Neural cell (in vitro differentiated cells): ENCODE measurements around the gene DTNBP1. TPM values are rescaled to one million over a fixed set of nuclear protein-coding genes. Genes with fewer than 3 reads are reported as not detected.

Experiments
- H2AFZ ChIP-seq: fragments of 200-600, 300-800 bp; sonication (generic), shearing (Covaris generic); 2 replicates; pipeline ENCODE4 v1.6.0; 2014; ENCODE audit warnings: low read depth, mild to moderate bottlenecking, antibody characterized with exemption, low read length, moderate library complexity
- H3F3A ChIP-seq: fragments of 200-600 bp; shearing (Covaris generic); 2 replicates; pipeline ENCODE4 v1.6.1; 2016; ENCODE audit warnings: mild to moderate bottlenecking, moderate library complexity, mixed read lengths, antibody characterized with exemption, low read length; ENCODE audit not compliant: insufficient read depth, poor library complexity, severe bottlenecking
- H3K27ac ChIP-seq: fragments of 200-600, 300-800 bp; sonication (generic), shearing (Covaris generic); 2 replicates; pipeline ENCODE4 v1.5.1; 2014; ENCODE audit warnings: mild to moderate bottlenecking, low read length, moderate library complexity
- H3K27me3 ChIP-seq: fragments of 300-800, 200-600 bp; sonication (generic), shearing (Covaris generic); 2 replicates; pipeline ENCODE4 v1.6.0; 2014; ENCODE audit warnings: mild to moderate bottlenecking, low read depth, low read length, moderate library complexity; ENCODE audit not compliant: insufficient read depth
- H3K36me3 ChIP-seq: fragments of 300-800, 200-600 bp; sonication (generic), shearing (Covaris generic); 2 replicates; pipeline ENCODE4 v1.5.1; 2014; ENCODE audit warnings: mild to moderate bottlenecking, antibody characterized with exemption, low read length, moderate library complexity; ENCODE audit not compliant: insufficient read depth
- H3K4me2 ChIP-seq: fragments of 300-800, 200-600 bp; sonication (generic), shearing (Covaris generic); 2 replicates; pipeline ENCODE4 v1.6.0; 2014; ENCODE audit warnings: mild to moderate bottlenecking, low read length
- H3K4me3 ChIP-seq: fragments of 300-800, 200-600 bp; sonication (generic), shearing (Covaris generic); 2 replicates; pipeline ENCODE4 v1.5.1; 2014; ENCODE audit warnings: mild to moderate bottlenecking, low read length, moderate library complexity
- H3K79me2 ChIP-seq: fragments of 200-600 bp; shearing (Covaris generic); replicated peaks from 2 replicates; pipeline ENCODE4 v1.6.0; 2014; ENCODE audit warnings: mild to moderate bottlenecking, low read length, moderate library complexity; ENCODE audit not compliant: insufficient read depth
- H3K9ac ChIP-seq: fragments of 300-800, 200-600 bp; sonication (generic), shearing (Covaris generic); 2 replicates; pipeline ENCODE4 v1.6.1; 2016; ENCODE audit warnings: mild to moderate bottlenecking, low read length, mixed read lengths
- H3K9me2 ChIP-seq: fragments of 200-600 bp; shearing (Covaris generic); 2 replicates; pipeline ENCODE4 v1.6.1; 2016; ENCODE audit warnings: mild to moderate bottlenecking, low read length, mixed read lengths; ENCODE audit not compliant: insufficient read depth
- H3K9me3 ChIP-seq: fragments of 200-600, 300-800 bp; sonication (generic), shearing (Covaris generic); 2 replicates; pipeline ENCODE4 v1.6.1; 2016; ENCODE audit warnings: mild to moderate bottlenecking, mixed run types, low read length, moderate library complexity, mixed read lengths
- H4K20me1 ChIP-seq: fragments of 200-600 bp; shearing (Covaris generic); 2 replicates; pipeline ENCODE4 v1.6.1; 2016; ENCODE audit warnings: mild to moderate bottlenecking, mixed run types; ENCODE audit not compliant: insufficient read depth
- CTCF ChIP-seq: fragments of 450-650 bp; IDR thresholded peaks from 2 replicates; pipeline ENCODE4 v1.5.1; 2014; ENCODE audit warnings: antibody characterized with exemption, mild to moderate bottlenecking, moderate library complexity; ENCODE audit not compliant: poor library complexity, severe bottlenecking
- EP300 ChIP-seq: fragments of 450-650 bp; conservative IDR thresholded peaks from 2 replicates; pipeline ENCODE4 v1.6.1; 2014; ENCODE audit warnings: antibody characterized with exemption, mild to moderate bottlenecking, moderate library complexity; ENCODE audit not compliant: poor library complexity, severe bottlenecking
- EZH2 ChIP-seq: fragments of 200-600, 300-800 bp; shearing (Covaris generic), sonication (generic); IDR thresholded peaks from 2 replicates; pipeline ENCODE4 v1.6.1; 2014; ENCODE audit warnings: antibody characterized with exemption, low read length, borderline replicate concordance, mild to moderate bottlenecking; ENCODE audit not compliant: insufficient read depth, poor library complexity, severe bottlenecking
- MXI1 ChIP-seq: fragments of 450-650 bp; conservative IDR thresholded peaks from 2 replicates; pipeline ENCODE4 v1.6.1; 2014; ENCODE audit warnings: antibody characterized with exemption, mild to moderate bottlenecking; ENCODE audit not compliant: poor library complexity, severe bottlenecking
- POLR2AphosphoS5 ChIP-seq: IDR thresholded peaks from 2 replicates; pipeline ENCODE4 v1.6.1; 2012
- RAD21 ChIP-seq: fragments of 450-650 bp; conservative IDR thresholded peaks from 2 replicates; pipeline ENCODE4 v1.6.1; 2014; ENCODE audit warnings: antibody characterized with exemption, mild to moderate bottlenecking, moderate library complexity
- SMC3 ChIP-seq: fragments of 450-650 bp; conservative IDR thresholded peaks from 2 replicates; pipeline ENCODE4 v1.6.1; 2014; ENCODE audit warnings: antibody characterized with exemption, mild to moderate bottlenecking, moderate library complexity; ENCODE audit not compliant: poor library complexity
- TAF1 ChIP-seq: IDR thresholded peaks from 2 replicates; pipeline ENCODE4 v1.6.1; 2012; ENCODE audit warnings: low read depth
- polyA plus RNA-seq: library from polyadenylated mRNA; depleted of rRNA; stranded (reverse); fragments of >200 nt; gene quantifications from 2 replicates; pipeline ENCODE4 v1.2.3, GENCODE V29; 2014
- TF ChIP-seq, protein P1 (sequence below): IDR thresholded peaks from 2 replicates; pipeline ENCODE4 v1.6.1; 2012; ENCODE audit warnings: borderline replicate concordance

Gene DTNBP1
- polyA plus RNA-seq, 1 donor from 2014 or later = 22.6 TPM

GRCh38 chr6:15574486-15574885 is 88.3 kb downstream of the DTNBP1 start:
- no peak overlapping the region for H3K9ac ChIP-seq
- H3F3A ChIP-seq = no peaks in the 10 kb centered on the region
- H3K4me3 ChIP-seq = no peak overlapping the region
- no peaks in the 10 kb centered on the region for H3K36me3 ChIP-seq
- H3K79me2 ChIP-seq = no peaks in the 10 kb centered on the region
- no peaks in the 10 kb centered on the region for H3K9me2 ChIP-seq
- H3K4me2 ChIP-seq = no peak overlapping the region
- TF ChIP-seq, protein P1, sequence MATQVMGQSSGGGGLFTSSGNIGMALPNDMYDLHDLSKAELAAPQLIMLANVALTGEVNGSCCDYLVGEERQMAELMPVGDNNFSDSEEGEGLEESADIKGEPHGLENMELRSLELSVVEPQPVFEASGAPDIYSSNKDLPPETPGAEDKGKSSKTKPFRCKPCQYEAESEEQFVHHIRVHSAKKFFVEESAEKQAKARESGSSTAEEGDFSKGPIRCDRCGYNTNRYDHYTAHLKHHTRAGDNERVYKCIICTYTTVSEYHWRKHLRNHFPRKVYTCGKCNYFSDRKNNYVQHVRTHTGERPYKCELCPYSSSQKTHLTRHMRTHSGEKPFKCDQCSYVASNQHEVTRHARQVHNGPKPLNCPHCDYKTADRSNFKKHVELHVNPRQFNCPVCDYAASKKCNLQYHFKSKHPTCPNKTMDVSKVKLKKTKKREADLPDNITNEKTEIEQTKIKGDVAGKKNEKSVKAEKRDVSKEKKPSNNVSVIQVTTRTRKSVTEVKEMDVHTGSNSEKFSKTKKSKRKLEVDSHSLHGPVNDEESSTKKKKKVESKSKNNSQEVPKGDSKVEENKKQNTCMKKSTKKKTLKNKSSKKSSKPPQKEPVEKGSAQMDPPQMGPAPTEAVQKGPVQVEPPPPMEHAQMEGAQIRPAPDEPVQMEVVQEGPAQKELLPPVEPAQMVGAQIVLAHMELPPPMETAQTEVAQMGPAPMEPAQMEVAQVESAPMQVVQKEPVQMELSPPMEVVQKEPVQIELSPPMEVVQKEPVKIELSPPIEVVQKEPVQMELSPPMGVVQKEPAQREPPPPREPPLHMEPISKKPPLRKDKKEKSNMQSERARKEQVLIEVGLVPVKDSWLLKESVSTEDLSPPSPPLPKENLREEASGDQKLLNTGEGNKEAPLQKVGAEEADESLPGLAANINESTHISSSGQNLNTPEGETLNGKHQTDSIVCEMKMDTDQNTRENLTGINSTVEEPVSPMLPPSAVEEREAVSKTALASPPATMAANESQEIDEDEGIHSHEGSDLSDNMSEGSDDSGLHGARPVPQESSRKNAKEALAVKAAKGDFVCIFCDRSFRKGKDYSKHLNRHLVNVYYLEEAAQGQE = no peak
- TF ChIP-seq SMC3 (no peak), MXI1 (no peak), EP300 (no peak), RAD21 (no peak), TAF1 (no peak), POLR2AphosphoS5 (no peak), CTCF (no peak), EZH2 (no peak)
- H2AFZ ChIP-seq = no peak overlapping the region
- no peaks in the 10 kb centered on the region for H3K9me3 ChIP-seq
- no peak overlapping the region for H3K27ac ChIP-seq
- no peaks in the 10 kb centered on the region for H3K27me3 ChIP-seq
- no peaks in the 10 kb centered on the region for H4K20me1 ChIP-seq

GRCh38 chr6:15574023-15574422 is 88.8 kb downstream of the DTNBP1 start:
- Histone ChIP-seq H3K4me3 (no peak overlapping the region), H2AFZ (no peak overlapping the region), H3K27me3 (no peaks in the 10 kb centered on the region), H3F3A (no peaks in the 10 kb centered on the region), H3K9ac (no peak overlapping the region), H3K36me3 (no peaks in the 10 kb centered on the region), H3K27ac (no peak overlapping the region), H3K9me3 (no peaks in the 10 kb centered on the region), H4K20me1 (no peaks in the 10 kb centered on the region), H3K79me2 (no peaks in the 10 kb centered on the region), H3K9me2 (no peaks in the 10 kb centered on the region), H3K4me2 (no peak overlapping the region)
- TF ChIP-seq RAD21 (no peak), MXI1 (no peak), TAF1 (no peak), EZH2 (no peak), POLR2AphosphoS5 (no peak), EP300 (no peak), CTCF (no peak), SMC3 (no peak)
- TF ChIP-seq, protein P1 = no peak
